ENCODE measurements around the gene PLA2G2C. TPM values are rescaled to one million over a fixed set of nuclear protein-coding genes. Genes with fewer than 3 reads are reported as not detected.

Gene PLA2G2C
- total and polyA plus RNA-seq, 2 of the 13 experiments (the other 11 are each of a cell fraction or from before 2014, with no cell fraction given): not detected

- 0 out of 2 replicates have a peak, but pooled peaks have one; percentile 24 for TF ChIP-seq ZNF576 (CRISPR knock-in tag; IDR thresholded peaks at IDR 0.05)
- TF ChIP-seq TFDP1 (CRISPR knock-in tag; IDR thresholded peaks at IDR 0.05; ENCODE audit: borderline replicate concordance): no peak
- TF ChIP-seq ZNF367 (CRISPR knock-in tag; IDR thresholded peaks at IDR 0.05; ENCODE audit: borderline replicate concordance): no peak
- no peak for TF ChIP-seq RCOR2 (CRISPR knock-in tag; IDR thresholded peaks at IDR 0.05)
- no peak for TF ChIP-seq ZBTB4 (CRISPR knock-in tag; IDR thresholded peaks at IDR 0.05; ENCODE audit: borderline replicate concordance)
- TF ChIP-seq JUNB (CRISPR knock-in tag; IDR thresholded peaks at IDR 0.05; ENCODE audit: borderline replicate concordance): no peak
- no peak for TF ChIP-seq TBL1XR1 (IDR thresholded peaks at IDR 0.05; ENCODE audit: borderline replicate concordance, low read length, partially characterized antibody)
- TF ChIP-seq ZNF501 (CRISPR knock-in tag; IDR thresholded peaks at IDR 0.05): no peak
- TF ChIP-seq RBAK (CRISPR knock-in tag; IDR thresholded peaks at IDR 0.05): no peak
- TF ChIP-seq CTCF (CRISPR knock-in tag; IDR thresholded peaks at IDR 0.05): peak; percentile 98
- no peak for TF ChIP-seq HOXD1 (CRISPR knock-in tag; IDR thresholded peaks at IDR 0.05)
- TF ChIP-seq ZNF652 (CRISPR knock-in tag; IDR thresholded peaks at IDR 0.05; ENCODE audit: borderline replicate concordance, low read depth): no peak
- no peak for TF ChIP-seq FOXA3 (CRISPR knock-in tag; IDR thresholded peaks at IDR 0.05)
- 0 out of 2 replicates have a peak, but pooled peaks have one; percentile 23 for TF ChIP-seq ERF (CRISPR knock-in tag; IDR thresholded peaks at IDR 0.05)
- no peak for TF ChIP-seq ZNF83 (CRISPR knock-in tag; IDR thresholded peaks at IDR 0.05; ENCODE audit: borderline replicate concordance)
- no peak for TF ChIP-seq PHF20 (CRISPR knock-in tag; IDR thresholded peaks at IDR 0.05)
- TF ChIP-seq TOE1 (CRISPR knock-in tag; IDR thresholded peaks at IDR 0.05): no peak
- no peak for TF ChIP-seq ZNF180 (CRISPR knock-in tag; IDR thresholded peaks at IDR 0.05; ENCODE audit: borderline replicate concordance, low read depth)
Measured at GRCh38 chr1:20151906-20152598, 34.3 kb downstream of the PLA2G2C start (continued).

Measured in HepG2 (cell line).